Activated gamma-delta T cell (primary cell): Measurements from ENCODE around the gene TMCO5A.

Source experiments
- DNase-seq: peaks from one replicate; lab custom pipeline; 2025; lab: John Stamatoyannopoulos, UW

Gene TMCO5A

GRCh38 chr15:37973856-37974255 lies 39.4 kb downstream of the TMCO5A start:
- no peak for DNase-seq

GRCh38 chr15:37978231-37978630 lies 43.8 kb downstream of the TMCO5A start:
- no peak for DNase-seq

DNA sequence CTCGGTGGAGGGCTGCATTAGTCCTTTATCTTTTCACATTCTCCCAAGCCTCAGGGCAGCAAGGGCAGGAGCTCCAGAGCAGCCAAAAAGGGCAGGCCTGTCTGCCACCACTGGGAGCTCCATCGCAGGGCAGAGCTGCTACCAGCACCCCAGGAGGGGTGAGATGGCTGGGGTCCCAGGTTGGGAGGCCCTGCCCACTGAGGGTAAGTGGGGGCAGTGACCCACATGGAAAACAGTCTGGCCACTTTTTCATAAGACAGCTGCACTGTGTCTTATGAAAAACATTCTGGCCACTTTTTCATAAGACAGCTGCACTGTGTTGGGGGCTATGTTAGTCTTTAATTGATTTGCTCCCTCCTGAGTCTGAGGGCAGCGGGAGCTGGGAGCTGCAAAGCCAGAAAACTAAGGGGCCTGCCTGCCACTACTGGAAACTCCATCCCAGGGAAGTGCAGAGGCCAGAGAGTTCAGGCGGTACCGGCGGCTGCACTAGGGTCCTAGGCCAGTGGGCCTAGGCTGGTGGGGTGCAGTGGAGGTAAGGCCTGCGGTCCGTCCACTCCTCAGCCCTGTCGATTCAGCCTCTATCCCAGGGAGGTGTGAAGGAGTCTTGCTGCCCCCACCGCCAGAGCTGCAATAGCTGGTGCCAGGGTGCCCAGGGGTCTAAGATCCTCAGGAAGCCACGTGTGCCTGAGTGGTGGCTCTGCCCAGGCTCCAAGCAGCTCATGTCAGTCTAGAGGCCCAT lies 45.4 kb downstream of the TMCO5A start:
- DNase-seq: no peak

DNA sequence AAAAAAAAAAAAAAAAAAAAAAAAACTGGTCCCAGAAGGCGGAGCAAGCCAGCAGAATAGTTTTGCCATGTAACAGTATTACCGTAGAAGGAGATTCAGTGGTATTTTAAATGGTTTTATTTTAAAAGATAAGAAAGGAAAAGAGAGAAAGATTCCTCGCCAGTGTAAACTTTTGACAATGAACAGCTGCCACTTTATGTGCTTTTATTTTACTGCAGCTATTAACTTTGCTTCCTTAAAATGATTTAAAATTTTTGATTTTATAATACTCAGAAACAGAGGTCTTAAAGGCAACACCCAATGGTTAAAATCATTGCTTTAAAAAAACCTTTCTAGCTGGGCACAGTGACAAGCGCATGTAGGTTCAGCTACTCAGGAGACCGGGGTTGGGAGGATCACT lies 46.8 kb downstream of the TMCO5A start:
- no peak for DNase-seq

- DNase-seq: no peak
Measured at GRCh38 chr15:37981775-37982174, 47.3 kb downstream of the TMCO5A start.

GRCh38 chr15:37984368-37984767 lies 49.9 kb downstream of the TMCO5A start:
- no peak for DNase-seq

GRCh38 chr15:37995461-37996347 lies 61.3 kb downstream of the TMCO5A start:
- no peak for DNase-seq
